ENCODE results near the gene UGT1A1.

GRCh38 chr2:233793465-233794127 lies 33.5 kb downstream of the UGT1A1 start:
- TF ChIP-seq EZH2phosphoT487 (IDR thresholded peaks at IDR 0.05; ENCODE audit: insufficient read depth, low read depth) (no peak), EZH2 (IDR thresholded peaks at IDR 0.05; ENCODE audit: insufficient read depth, poor library complexity, severe bottlenecking) (no peak)

All from GM23248 (cell line).